GM23338 (cell line): ENCODE measurements around the gene KCNT2. TPM values are rescaled to one million over a fixed set of nuclear protein-coding genes. Genes with fewer than 3 reads are reported as not detected.

ENCODE experiments used
- CTCF ChIP-seq, 2 experiments: fragments of 200-600 bp in 1 of 2; sonication (generic) in 1 of 2; conservative IDR thresholded peaks; 2 replicates each; pipeline versions ENCODE4 v1.5.1 to v1.6.1; 2016 to 2017; ENCODE audit warnings: antibody characterized with exemption in 2 of 2, low read depth in 2 of 2, mild to moderate bottlenecking in 2 of 2, moderate library complexity in 1 of 2
- EZH2phosphoT487 ChIP-seq: fragments of 200-600 bp; sonication (generic); IDR thresholded peaks from one replicate; pipeline ENCODE4 v1.8.1; 2018; ENCODE audit warnings: antibody characterized with exemption; ENCODE audit not compliant: unreplicated experiment
- JUNB ChIP-seq: IDR thresholded peaks from one replicate; pipeline ENCODE4 v1.6.1; 2016; ENCODE audit warnings: antibody characterized with exemption; ENCODE audit not compliant: unreplicated experiment
- NANOG ChIP-seq: IDR thresholded peaks from 2 replicates; pipeline ENCODE4 v1.6.1; 2016; ENCODE audit warnings: antibody characterized with exemption, borderline replicate concordance
- POLR2AphosphoS5 ChIP-seq: IDR thresholded peaks from 2 replicates; pipeline ENCODE4 v1.6.1; 2016; ENCODE audit warnings: antibody characterized with exemption, low read depth
- REST ChIP-seq: IDR thresholded peaks from one replicate; pipeline ENCODE4 v1.6.1; 2018; ENCODE audit warnings: antibody characterized with exemption; ENCODE audit not compliant: unreplicated experiment
- ZNF114 ChIP-seq: fragments of 250-450 bp; sonication (Bioruptor Pico); IDR thresholded peaks from 2 replicates; pipeline ENCODE4 v1.5.0; 2020; ENCODE audit warnings: mild to moderate bottlenecking, moderate library complexity
- polyA plus RNA-seq: library from polyadenylated mRNA; unstranded; fragments of >200 nt; fragmentation: Nextera tagmentation; extraction: Ambion mirVana; gene quantifications from 2 replicates; pipeline ENCODE4 v1.2.1, GENCODE V29; 2016
- total RNA-seq: library from RNA; depleted of rRNA; stranded (reverse); fragments of >200 nt; shearing (Covaris generic); gene quantifications from 2 replicates; pipeline ENCODE4 v1.2.3, GENCODE V29; 2014
- TF ChIP-seq, protein P1 (sequence below): fragments of 250-450 bp; sonication (Bioruptor Pico); IDR thresholded peaks from 2 replicates; pipeline ENCODE4 v1.5.0; 2020; ENCODE audit warnings: mild to moderate bottlenecking, moderate library complexity

KCNT2 gene
- total and polyA plus RNA-seq, 2 experiments from 2014 or later = 5.4 to 13.4 TPM

GRCh38 chr1:196377811-196378210 lies 230.4 kb downstream of the KCNT2 start (continued):
- TF ChIP-seq, protein P1, sequence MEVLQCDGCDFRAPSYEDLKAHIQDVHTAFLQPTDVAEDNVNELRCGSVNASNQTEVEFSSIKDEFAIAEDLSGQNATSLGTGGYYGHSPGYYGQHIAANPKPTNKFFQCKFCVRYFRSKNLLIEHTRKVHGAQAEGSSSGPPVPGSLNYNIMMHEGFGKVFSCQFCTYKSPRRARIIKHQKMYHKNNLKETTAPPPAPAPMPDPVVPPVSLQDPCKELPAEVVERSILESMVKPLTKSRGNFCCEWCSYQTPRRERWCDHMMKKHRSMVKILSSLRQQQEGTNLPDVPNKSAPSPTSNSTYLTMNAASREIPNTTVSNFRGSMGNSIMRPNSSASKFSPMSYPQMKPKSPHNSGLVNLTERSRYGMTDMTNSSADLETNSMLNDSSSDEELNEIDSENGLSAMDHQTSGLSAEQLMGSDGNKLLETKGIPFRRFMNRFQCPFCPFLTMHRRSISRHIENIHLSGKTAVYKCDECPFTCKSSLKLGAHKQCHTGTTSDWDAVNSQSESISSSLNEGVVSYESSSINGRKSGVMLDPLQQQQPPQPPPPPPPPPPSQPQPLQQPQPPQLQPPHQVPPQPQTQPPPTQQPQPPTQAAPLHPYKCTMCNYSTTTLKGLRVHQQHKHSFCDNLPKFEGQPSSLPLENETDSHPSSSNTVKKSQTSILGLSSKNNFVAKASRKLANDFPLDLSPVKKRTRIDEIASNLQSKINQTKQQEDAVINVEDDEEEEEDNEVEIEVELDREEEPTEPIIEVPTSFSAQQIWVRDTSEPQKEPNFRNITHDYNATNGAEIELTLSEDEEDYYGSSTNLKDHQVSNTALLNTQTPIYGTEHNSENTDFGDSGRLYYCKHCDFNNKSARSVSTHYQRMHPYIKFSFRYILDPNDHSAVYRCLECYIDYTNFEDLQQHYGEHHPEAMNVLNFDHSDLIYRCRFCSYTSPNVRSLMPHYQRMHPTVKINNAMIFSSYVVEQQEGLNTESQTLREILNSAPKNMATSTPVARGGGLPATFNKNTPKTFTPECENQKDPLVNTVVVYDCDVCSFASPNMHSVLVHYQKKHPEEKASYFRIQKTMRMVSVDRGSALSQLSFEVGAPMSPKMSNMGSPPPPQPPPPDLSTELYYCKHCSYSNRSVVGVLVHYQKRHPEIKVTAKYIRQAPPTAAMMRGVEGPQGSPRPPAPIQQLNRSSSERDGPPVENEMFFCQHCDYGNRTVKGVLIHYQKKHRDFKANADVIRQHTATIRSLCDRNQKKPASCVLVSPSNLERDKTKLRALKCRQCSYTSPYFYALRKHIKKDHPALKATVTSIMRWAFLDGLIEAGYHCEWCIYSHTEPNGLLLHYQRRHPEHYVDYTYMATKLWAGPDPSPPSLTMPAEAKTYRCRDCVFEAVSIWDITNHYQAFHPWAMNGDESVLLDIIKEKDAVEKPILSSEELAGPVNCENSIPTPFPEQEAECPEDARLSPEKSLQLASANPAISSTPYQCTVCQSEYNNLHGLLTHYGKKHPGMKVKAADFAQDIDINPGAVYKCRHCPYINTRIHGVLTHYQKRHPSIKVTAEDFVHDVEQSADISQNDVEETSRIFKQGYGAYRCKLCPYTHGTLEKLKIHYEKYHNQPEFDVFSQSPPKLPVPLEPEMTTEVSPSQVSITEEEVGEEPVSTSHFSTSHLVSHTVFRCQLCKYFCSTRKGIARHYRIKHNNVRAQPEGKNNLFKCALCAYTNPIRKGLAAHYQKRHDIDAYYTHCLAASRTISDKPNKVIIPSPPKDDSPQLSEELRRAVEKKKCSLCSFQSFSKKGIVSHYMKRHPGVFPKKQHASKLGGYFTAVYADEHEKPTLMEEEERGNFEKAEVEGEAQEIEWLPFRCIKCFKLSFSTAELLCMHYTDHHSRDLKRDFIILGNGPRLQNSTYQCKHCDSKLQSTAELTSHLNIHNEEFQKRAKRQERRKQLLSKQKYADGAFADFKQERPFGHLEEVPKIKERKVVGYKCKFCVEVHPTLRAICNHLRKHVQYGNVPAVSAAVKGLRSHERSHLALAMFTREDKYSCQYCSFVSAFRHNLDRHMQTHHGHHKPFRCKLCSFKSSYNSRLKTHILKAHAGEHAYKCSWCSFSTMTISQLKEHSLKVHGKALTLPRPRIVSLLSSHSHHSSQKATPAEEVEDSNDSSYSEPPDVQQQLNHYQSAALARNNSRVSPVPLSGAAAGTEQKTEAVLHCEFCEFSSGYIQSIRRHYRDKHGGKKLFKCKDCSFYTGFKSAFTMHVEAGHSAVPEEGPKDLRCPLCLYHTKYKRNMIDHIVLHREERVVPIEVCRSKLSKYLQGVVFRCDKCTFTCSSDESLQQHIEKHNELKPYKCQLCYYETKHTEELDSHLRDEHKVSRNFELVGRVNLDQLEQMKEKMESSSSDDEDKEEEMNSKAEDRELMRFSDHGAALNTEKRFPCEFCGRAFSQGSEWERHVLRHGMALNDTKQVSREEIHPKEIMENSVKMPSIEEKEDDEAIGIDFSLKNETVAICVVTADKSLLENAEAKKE = no peak
- no peak for TF ChIP-seq EZH2phosphoT487
- no peak for TF ChIP-seq NANOG
- no peak for TF ChIP-seq CTCF (conservative IDR thresholded peaks at IDR 0.05; ENCODE audit: low read depth in 2 of 2)
- TF ChIP-seq JUNB = no peak
- TF ChIP-seq ZNF114 (CRISPR knock-in tag) = no peak
- no peak for TF ChIP-seq POLR2AphosphoS5
- no peak for TF ChIP-seq REST
